HG03354 (cell line): ENCODE data around the gene PDZK1IP1.
"Not testable (repeated sequence)": the region's sequence is repeated elsewhere in the genome, so short reads cannot be mapped to it uniquely, and the experiment has no call there.

Experiments used
- ATAC-seq: cut with Tn5 transposase; IDR thresholded peaks from one replicate; pipeline ENCODE4 v1.9.1; 2021; ENCODE audit warnings: mild to moderate bottlenecking; ENCODE audit not compliant: unreplicated experiment, poor library complexity, severe bottlenecking

The PDZK1IP1 gene

DNA sequence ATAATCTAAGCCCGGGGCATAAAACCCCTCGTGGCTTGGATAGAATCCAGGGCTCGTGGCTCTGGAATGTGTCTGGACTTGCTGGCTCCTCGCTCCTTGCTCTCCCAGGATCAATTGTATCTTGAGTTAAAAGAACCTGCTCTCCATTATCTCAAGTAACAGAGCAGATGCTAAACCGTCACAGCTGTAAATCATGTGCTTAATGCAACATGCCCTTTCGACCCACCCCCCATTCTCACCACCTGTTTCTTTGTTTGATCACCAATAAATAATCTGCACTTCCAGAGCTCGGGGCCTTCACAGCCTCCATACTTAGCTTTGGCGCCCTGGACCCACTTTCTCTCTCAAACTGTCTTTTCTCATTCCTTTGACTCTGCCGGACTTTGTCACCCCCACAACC is 40.7 kb downstream of the PDZK1IP1 start:
- not testable (repeated sequence) for ATAC-seq

DNA sequence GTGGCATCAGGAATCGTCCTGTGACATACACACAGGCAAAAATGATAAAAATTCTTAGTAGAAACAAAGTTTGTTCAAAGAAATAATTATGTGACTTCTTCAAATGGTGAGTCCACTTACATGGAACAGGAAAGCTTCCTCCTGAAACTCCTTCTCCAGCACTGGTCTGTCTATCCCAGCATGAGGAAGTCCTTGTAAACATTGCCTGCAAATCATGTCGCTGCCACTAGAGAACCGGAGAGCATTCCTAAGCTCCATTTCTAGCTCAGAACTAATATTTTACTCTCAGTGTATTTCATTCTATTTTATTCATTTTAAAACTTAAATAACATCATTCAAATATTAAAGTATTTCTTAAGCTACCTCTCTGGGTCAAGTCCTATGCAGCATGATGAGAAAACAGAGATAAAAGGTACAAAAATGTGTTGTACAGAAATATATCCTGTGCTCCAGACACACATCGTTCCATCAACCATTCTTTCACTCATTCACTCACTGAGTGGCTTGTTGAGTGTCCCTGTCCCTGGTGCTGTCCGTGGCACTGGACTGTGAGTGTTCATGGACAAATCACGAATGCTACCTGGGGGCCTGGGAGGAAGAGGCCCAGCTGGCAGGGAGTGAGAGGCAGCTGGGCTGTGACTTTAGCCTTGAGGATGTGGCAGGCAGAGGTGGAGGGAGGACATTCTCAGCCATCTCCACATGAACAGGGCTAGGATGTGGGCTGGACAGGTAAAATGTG is 42.6 kb downstream of the PDZK1IP1 start:
- no peak for ATAC-seq

DNA sequence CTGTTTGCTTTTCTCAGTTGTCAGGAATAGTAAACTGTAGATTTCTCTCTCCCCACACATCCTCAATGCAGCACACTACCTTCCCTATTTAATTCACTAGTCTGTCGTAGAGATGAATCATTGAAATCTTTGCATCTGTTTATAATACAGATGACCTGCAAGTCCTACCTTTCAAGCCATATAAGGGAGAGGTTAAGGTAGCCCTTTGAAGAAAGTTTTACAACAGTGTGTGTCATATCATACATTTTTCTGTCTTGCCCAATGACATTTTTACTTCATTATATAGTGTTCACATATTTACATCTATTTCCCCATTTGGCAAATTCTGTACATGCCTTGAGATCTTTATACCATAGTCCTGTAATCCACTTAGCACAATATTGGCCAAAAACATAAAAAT is 43.3 kb downstream of the PDZK1IP1 start:
- not testable (repeated sequence) for ATAC-seq

DNA sequence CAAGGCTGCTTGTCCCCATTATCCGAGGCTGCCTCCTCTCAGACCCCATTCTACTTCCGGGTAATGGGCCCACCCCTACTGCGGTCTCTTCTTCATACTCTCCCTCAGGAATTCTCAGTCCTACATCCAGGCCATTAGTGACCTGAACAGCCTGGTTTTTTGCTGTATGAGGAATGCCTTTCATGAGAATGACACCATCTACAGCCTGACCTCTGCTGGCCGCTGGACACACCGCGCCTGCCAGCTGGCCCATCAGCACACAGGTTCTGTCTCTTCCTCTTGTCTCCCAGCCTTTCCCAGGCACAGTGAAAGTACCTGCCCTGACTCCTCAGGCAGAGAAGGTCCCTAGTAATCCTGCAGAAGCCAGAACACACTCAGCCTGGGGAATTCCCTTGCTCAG is 46.2 kb downstream of the PDZK1IP1 start:
- not testable (repeated sequence) for ATAC-seq

DNA sequence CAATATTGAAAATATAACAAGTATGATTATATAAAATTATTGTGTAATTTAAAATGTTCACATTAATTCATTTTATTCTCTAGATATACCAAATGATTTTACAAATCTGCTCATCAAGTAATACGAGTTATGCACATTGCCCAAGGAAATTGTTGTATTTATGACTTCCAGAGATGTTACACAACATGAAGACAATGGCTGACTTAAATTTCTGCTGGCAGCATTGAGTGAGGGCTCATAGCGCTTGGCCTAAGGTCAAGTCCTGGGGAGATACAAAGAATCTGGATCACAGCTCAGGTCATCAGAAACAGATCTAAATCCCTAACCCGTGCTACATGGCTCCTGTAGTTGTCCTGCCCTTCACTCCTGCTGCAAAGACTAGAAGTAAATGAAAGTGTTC is 49.5 kb downstream of the PDZK1IP1 start:
- ATAC-seq = not testable (repeated sequence)

DNA sequence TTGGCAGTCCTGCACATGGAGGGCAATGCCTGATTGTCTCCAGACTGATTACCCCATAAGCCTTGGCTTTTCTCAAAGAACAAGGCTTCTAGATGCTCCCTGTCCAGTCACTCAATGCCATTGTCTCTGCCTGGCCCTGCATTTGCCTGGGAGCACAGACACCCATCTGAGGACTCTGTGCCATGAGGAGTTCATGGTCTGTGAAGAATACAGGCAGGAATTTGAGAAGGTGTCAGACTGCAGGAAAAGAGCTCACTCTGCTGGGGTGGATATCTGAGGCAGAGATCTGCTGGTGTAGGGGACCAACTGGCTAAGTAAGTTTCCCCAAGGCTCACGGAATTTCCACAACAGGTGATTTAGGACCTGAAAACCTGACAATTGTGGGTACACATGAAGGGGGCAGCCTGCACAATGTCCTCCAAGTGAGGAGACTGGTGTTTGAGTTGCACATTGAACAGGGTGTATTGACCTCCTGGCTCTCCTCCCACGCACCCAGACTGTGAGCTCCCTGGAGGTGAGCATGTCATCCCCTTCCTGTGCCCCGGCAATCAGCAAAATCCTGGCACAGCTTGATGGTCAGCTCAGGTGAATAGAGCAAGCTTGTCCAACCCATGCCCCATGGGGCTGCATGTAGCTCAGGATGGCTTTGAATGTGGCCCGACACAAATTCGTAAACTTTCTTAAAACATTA is 51.8 kb downstream of the PDZK1IP1 start:
- no peak for ATAC-seq

DNA sequence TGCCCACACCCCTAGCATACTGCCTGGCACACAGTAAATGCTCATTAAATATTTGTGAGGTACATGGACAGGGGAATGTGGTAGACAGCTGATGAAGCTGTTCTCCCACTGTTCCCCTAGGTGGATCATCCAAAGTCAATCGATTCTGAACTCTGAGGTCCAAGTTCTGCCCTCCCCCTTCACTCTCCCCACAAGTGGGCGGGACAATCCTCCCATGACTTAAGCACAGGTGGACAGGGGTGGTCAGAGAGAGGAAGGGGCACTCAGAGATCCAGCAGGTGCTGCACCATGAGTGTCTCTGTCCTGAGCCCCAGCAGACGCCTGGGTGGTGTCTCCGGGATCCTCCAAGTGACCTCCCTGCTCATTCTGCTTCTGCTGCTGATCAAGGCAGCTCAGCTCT is 52.6 kb downstream of the PDZK1IP1 start, which contains the start of gene CYP4A22:
Gene CYP4A22 (plus strand): TSS at position 244 of the 400 bp plus-strand sequence. CDS start 45 bp downstream, at position 289.
- ATAC-seq = no peak
